Breast epithelium (tissue), 3 donors: ENCODE results near the gene ORMDL1.

ENCODE experiments used
- CTCF ChIP-seq, 3 donors: fragments of 450-650 bp; IDR thresholded peaks; one replicate each; pipeline ENCODE4 v1.5.1; 2016 to 2017; ENCODE audit warnings: antibody characterized with exemption in 3 of 3, mild to moderate bottlenecking in 3 of 3, moderate library complexity in 3 of 3
- POLR2A ChIP-seq: fragments of 450-650 bp; IDR thresholded peaks from one replicate; pipeline ENCODE4 v1.6.1; 2016; ENCODE audit warnings: antibody characterized with exemption, mild to moderate bottlenecking, moderate library complexity
- POLR2AphosphoS5 ChIP-seq, 3 donors: sonication (generic); formaldehyde crosslinking; IDR thresholded peaks; one replicate each; pipeline ENCODE4 v1.6.1; 2017; ENCODE audit warnings: antibody characterized with exemption in 3 of 3

DNA sequence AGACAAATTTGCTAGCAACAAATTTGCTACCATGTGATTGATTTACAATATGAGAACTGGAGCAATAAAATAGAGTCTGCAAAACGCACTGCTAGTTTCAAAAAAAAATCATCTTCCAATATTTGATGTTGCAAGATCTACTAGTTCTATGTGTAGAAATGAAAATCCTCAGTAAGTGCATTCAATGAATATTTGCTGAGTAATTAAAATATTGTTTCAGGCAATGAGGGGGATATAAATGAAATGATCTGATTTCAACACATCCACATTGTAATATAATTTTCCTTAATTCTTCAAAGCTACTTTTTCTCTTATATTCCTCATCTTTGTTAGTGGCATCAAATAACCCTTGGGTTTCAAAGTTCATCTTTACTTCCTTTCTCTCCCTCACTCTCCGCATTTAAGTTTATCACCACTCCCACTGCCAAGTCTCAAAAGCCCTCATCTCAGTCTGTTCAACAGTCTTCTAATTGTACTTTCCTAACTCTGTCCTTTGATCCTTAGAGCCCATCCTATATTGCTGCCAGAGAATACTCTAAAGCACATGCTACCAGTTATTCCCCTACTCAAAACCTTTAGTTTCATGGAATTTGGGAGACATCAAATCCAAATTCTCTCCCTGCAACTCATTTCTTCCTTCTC is 27.7 kb downstream of the ORMDL1 start:
- no peak for TF ChIP-seq CTCF (IDR thresholded peaks at IDR 0.05)
- no peak for TF ChIP-seq POLR2A
- TF ChIP-seq POLR2AphosphoS5 (IDR thresholded peaks at IDR 0.05), result no peak
